ENCODE results near the gene ASCL2. TPM values are rescaled to one million over a fixed set of nuclear protein-coding genes. Genes with fewer than 3 reads are reported as not detected.

Gene ASCL2
- total RNA-seq, 2 experiments from 2014 or later = not detected

GRCh38 chr11:2266586-2267305, 3.6 kb downstream of the ASCL2 start:
- no peaks in the 10 kb centered on the region for H3K9me3 ChIP-seq (ENCODE audit: low read length)
- H3K4me2 ChIP-seq (ENCODE audit: low read length) = no peak overlapping the region
- TF ChIP-seq EZH2phosphoT487 (IDR thresholded peaks at IDR 0.05; ENCODE audit: borderline replicate concordance, low read depth, low read length) = no peak
- TF ChIP-seq, protein P1, sequence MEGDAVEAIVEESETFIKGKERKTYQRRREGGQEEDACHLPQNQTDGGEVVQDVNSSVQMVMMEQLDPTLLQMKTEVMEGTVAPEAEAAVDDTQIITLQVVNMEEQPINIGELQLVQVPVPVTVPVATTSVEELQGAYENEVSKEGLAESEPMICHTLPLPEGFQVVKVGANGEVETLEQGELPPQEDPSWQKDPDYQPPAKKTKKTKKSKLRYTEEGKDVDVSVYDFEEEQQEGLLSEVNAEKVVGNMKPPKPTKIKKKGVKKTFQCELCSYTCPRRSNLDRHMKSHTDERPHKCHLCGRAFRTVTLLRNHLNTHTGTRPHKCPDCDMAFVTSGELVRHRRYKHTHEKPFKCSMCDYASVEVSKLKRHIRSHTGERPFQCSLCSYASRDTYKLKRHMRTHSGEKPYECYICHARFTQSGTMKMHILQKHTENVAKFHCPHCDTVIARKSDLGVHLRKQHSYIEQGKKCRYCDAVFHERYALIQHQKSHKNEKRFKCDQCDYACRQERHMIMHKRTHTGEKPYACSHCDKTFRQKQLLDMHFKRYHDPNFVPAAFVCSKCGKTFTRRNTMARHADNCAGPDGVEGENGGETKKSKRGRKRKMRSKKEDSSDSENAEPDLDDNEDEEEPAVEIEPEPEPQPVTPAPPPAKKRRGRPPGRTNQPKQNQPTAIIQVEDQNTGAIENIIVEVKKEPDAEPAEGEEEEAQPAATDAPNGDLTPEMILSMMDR (conservative IDR thresholded peaks at IDR 0.05; ENCODE audit: low read length) = no peak
- H3K27ac ChIP-seq (ENCODE audit: low read depth, low read length, poor library complexity, severe bottlenecking) = no peak overlapping the region
- no peaks in the 10 kb centered on the region for H4K20me1 ChIP-seq (ENCODE audit: insufficient read depth, low read length)
- H3K4me1 ChIP-seq (ENCODE audit: insufficient read depth, low read length, poor library complexity, severe bottlenecking) = peaks cover 11% of the 10 kb centered on the region
- H3K4me3 ChIP-seq (ENCODE audit: low read depth, low read length, poor library complexity, severe bottlenecking) = no peak overlapping the region
- intact Hi-C loops (cut with micrococcal nuclease; ENCODE audit: unreplicated experiment) = no loop called here
- BruUV-seq (replicated peaks) = no TSS peak
- H3K9me2 ChIP-seq (ENCODE audit: insufficient read depth, low read length) = no peaks in the 10 kb centered on the region
- CTCF ChIA-PET (ENCODE audit: unreplicated experiment) = no interaction called here
- H3K36me3 ChIP-seq (ENCODE audit: insufficient read depth, low read length) = no peaks in the 10 kb centered on the region
- H3K79me2 ChIP-seq (ENCODE audit: insufficient read depth, low read depth, low read length) = no peaks in the 10 kb centered on the region
- H2AFZ ChIP-seq (ENCODE audit: low read length) = no peak overlapping the region
- POLR2A ChIA-PET = no interaction called here
- DNase-seq (ENCODE audit: low spot score) = no peak

- CTCF ChIA-PET (ENCODE audit: unreplicated experiment) = no interaction called here
- H3K4me3 ChIP-seq (ENCODE audit: low read depth, low read length, poor library complexity, severe bottlenecking) = no peak overlapping the region
- H3K36me3 ChIP-seq (ENCODE audit: insufficient read depth, low read length) = no peaks in the 10 kb centered on the region
- TF ChIP-seq, protein P1 (conservative IDR thresholded peaks at IDR 0.05; ENCODE audit: low read length) = no peak
- no peak for TF ChIP-seq EZH2phosphoT487 (IDR thresholded peaks at IDR 0.05; ENCODE audit: borderline replicate concordance, low read depth, low read length)
- H3K9me2 ChIP-seq (ENCODE audit: insufficient read depth, low read length) = no peaks in the 10 kb centered on the region
- no peaks in the 10 kb centered on the region for H3K9me3 ChIP-seq (ENCODE audit: low read length)
- H3K4me1 ChIP-seq (ENCODE audit: insufficient read depth, low read length, poor library complexity, severe bottlenecking) = peaks cover 11% of the 10 kb centered on the region
- POLR2A ChIA-PET = no interaction called here
- intact Hi-C loops (cut with micrococcal nuclease; ENCODE audit: unreplicated experiment) = loop anchor here (1.0 kb wide), 1 partner anchor 69 kb away; no protein-coding TSS in a partner anchor
- DNase-seq (ENCODE audit: low spot score) = no peak
- H2AFZ ChIP-seq (ENCODE audit: low read length) = no peak overlapping the region
- H3K79me2 ChIP-seq (ENCODE audit: insufficient read depth, low read depth, low read length) = no peaks in the 10 kb centered on the region
- no peaks in the 10 kb centered on the region for H4K20me1 ChIP-seq (ENCODE audit: insufficient read depth, low read length)
- H3K27ac ChIP-seq (ENCODE audit: low read depth, low read length, poor library complexity, severe bottlenecking) = no peak overlapping the region
- H3K4me2 ChIP-seq (ENCODE audit: low read length) = peak overlapping the region; percentile 41
- BruUV-seq (replicated peaks) = no TSS peak
Observed at GRCh38 chr11:2265854-2266585, 4.4 kb downstream of the ASCL2 start.

- CTCF ChIA-PET (ENCODE audit: unreplicated experiment) = no interaction called here
- H3K4me3 ChIP-seq (ENCODE audit: low read depth, low read length, poor library complexity, severe bottlenecking) = no peak overlapping the region
Observed at GRCh38 chr11:2265396-2265795, 5.0 kb downstream of the ASCL2 start.

More at GRCh38 chr11:2265396-2265795, 5.0 kb downstream of the ASCL2 start:
- Histone ChIP-seq H2AFZ (ENCODE audit: low read length) (no peak overlapping the region), H3K9me2 (ENCODE audit: insufficient read depth, low read length) (no peaks in the 10 kb centered on the region), H3K79me2 (ENCODE audit: insufficient read depth, low read depth, low read length) (no peaks in the 10 kb centered on the region), H4K20me1 (ENCODE audit: insufficient read depth, low read length) (no peaks in the 10 kb centered on the region), H3K36me3 (ENCODE audit: insufficient read depth, low read length) (no peaks in the 10 kb centered on the region), H3K4me2 (ENCODE audit: low read length) (peak overlapping the region; percentile 41), H3K4me1 (ENCODE audit: insufficient read depth, low read length, poor library complexity, severe bottlenecking) (peaks cover 11% of the 10 kb centered on the region), H3K9me3 (ENCODE audit: low read length) (no peaks in the 10 kb centered on the region), H3K27ac (ENCODE audit: low read depth, low read length, poor library complexity, severe bottlenecking) (no peak overlapping the region)
- peak; percentile 58 for DNase-seq (ENCODE audit: low spot score)
- TF ChIP-seq, protein P1 (conservative IDR thresholded peaks at IDR 0.05; ENCODE audit: low read length) = no peak
- no peak for TF ChIP-seq EZH2phosphoT487 (IDR thresholded peaks at IDR 0.05; ENCODE audit: borderline replicate concordance, low read depth, low read length)
- intact Hi-C loops (cut with micrococcal nuclease; ENCODE audit: unreplicated experiment) = loop anchor here (1.0 kb wide), 1 partner anchor 68 kb away; no protein-coding TSS in a partner anchor
- BruUV-seq (replicated peaks) = no TSS peak
- POLR2A ChIA-PET = no interaction called here
